Coronary artery (tissue), 2 donors: ENCODE measurements around the gene ZNF764.
A peak's percentile ranks its signal among the peaks of the same experiment; 100 is the strongest.
"Not testable (repeated sequence)": the region's sequence is repeated elsewhere in the genome, so short reads cannot be mapped to it uniquely, and the experiment has no call there.

Experiments
- DNase-seq: peaks from one replicate; pipeline ENCODE4 v3.0.0-alpha.2; 2017; ENCODE audit warnings: low spot score
- H3K27ac ChIP-seq, 2 donors: fragments of 200-600 bp; sonication (generic); one replicate each; pipeline ENCODE4 v1.5.1; 2016 to 2019
- H3K4me3 ChIP-seq: fragments of 200-600 bp; sonication (generic); 2 replicates; pipeline ENCODE4 v1.5.1; 2016; ENCODE audit warnings: mild to moderate bottlenecking, moderate library complexity
- CTCF ChIP-seq: fragments of 200-600 bp; sonication (generic); IDR thresholded peaks from one replicate; pipeline ENCODE4 v1.5.1; 2019; ENCODE audit warnings: antibody characterized with exemption

Gene ZNF764

GRCh38 chr16:30546115-30546514 is 12.1 kb downstream of the ZNF764 start:
- no peak for DNase-seq
- no peak for TF ChIP-seq CTCF
- no peak overlapping the region for H3K4me3 ChIP-seq
- H3K27ac ChIP-seq, result no peak overlapping the region

GRCh38 chr16:30543067-30543466 is 15.1 kb downstream of the ZNF764 start:
- Histone ChIP-seq H3K4me3 (no peak overlapping the region), H3K27ac (no peak overlapping the region)
- no peak for TF ChIP-seq CTCF
- no peak for DNase-seq

- TF ChIP-seq CTCF, result no peak
- H3K27ac ChIP-seq, result no peak overlapping the region
- no peak overlapping the region for H3K4me3 ChIP-seq
- DNase-seq, result no peak
These were observed 16.5 kb downstream of the ZNF764 start for GRCh38 chr16:30541502-30542329.

- DNase-seq, H3K27ac ChIP-seq, H3K4me3 ChIP-seq: not testable (repeated sequence)
These were observed 17.2 kb downstream of the ZNF764 start for GRCh38 chr16:30540916-30541464.

GRCh38 chr16:30539986-30540526 is 18.1 kb downstream of the ZNF764 start:
- H3K27ac ChIP-seq, DNase-seq, H3K4me3 ChIP-seq: not testable (repeated sequence)

GRCh38 chr16:30539000-30539964 is 18.9 kb downstream of the ZNF764 start:
- DNase-seq, result no peak

GRCh38 chr16:30536391-30537024 is 21.7 kb downstream of the ZNF764 start:
- H3K4me3 ChIP-seq, DNase-seq, H3K27ac ChIP-seq: not testable (repeated sequence)

More at GRCh38 chr16:30539000-30539964, 18.9 kb downstream of the ZNF764 start:
- Histone ChIP-seq H3K27ac (no peak overlapping the region), H3K4me3 (no peak overlapping the region)
- no peak for TF ChIP-seq CTCF

- TF ChIP-seq CTCF, result peak; percentile 38
- Histone ChIP-seq H3K27ac (peak overlapping the region; percentile 87 to 98), H3K4me3 (peak overlapping the region; percentile 94)
- DNase-seq, result peak; percentile 76
These were observed 22.4 kb downstream of the ZNF764 start for GRCh38 chr16:30535777-30536190.
